ENCODE results near the gene C11orf87.

C11orf87 gene

DNA sequence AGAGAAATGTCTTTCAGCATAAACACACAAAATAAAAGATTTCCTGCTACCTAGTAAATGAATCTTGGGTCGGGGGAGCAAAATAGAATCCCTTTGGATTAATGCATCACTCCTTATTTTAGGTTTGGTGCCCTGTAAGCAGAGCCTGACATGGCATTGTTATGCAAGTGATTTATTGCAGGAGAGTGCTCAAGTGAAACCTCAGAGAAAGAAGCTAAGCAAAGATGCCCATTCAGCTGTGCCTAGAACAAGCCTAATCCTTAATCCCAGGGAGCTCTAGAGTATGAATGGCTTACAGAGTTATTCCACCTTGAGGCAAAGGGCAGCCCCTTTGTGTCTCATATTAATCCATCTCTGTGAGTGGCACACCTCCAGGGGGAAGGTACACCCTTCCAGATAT lies 21.1 kb downstream of the C11orf87 start:
- DNase-seq, result no peak

DNA sequence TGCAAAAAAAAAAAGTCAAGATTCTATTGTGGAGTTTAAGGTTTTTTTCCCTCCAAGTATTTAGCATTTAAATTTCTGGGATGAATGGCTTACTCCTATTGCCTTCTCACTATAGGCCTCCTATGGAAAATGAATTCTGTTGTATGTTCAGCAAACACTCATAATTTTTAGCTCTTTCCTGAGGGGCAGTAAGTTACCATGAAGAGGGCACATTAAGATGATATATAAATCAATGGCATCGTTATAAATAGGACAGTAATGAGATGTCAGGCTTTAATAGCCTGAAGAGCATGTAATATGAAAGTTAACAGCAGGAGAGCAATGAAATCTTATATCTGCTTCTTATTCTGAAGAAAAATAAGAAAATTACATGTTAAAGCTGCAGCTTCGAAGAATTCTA lies 32.9 kb downstream of the C11orf87 start:
- no peak for DNase-seq
